GM13976 (cell line): Measurements from ENCODE around the gene PRR20G.

Experiments
- DNase-seq: peaks from one replicate; pipeline ENCODE4 v3.0.0; 2012; ENCODE audit warnings: low spot score
- in situ Hi-C: fragments of 300-500 bp; cut with MboI; formaldehyde crosslinking; loops from one replicate; pipeline ENCODE4 v1.12.0; 2022; ENCODE audit warnings: low sequenced_read_pairs, mixed read lengths, inconsistent platforms; ENCODE audit not compliant: unreplicated experiment
- TF ChIP-seq, protein P1 (sequence below): IDR thresholded peaks from 2 replicates; pipeline ENCODE4 v1.5.1; 2012; ENCODE audit warnings: borderline replicate concordance, mild to moderate bottlenecking; ENCODE audit not compliant: insufficient read depth; ENCODE audit errors: extremely low read depth, missing control alignments, control extremely low read depth

The PRR20G gene

DNA sequence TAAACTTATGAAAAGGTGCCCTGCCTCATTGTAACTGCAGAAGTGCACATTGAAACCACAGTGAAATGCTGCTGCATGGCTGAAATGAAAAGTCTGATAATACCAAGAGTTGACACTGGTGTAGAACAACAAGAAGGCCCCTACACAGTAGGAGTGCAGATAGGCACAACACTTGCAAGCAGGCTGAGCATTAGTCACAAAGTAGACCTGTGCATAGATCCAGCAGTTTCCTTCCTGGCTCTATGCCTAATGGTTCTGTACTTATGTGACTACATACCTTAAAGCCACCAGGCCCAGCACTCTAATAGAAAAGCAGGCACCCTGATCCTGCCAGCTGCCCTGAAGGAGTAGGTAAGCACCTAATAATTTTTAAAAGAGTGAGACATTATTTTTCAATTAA lies 53.1 kb downstream of the PRR20G start:
- DNase-seq: no peak
- TF ChIP-seq, protein P1, sequence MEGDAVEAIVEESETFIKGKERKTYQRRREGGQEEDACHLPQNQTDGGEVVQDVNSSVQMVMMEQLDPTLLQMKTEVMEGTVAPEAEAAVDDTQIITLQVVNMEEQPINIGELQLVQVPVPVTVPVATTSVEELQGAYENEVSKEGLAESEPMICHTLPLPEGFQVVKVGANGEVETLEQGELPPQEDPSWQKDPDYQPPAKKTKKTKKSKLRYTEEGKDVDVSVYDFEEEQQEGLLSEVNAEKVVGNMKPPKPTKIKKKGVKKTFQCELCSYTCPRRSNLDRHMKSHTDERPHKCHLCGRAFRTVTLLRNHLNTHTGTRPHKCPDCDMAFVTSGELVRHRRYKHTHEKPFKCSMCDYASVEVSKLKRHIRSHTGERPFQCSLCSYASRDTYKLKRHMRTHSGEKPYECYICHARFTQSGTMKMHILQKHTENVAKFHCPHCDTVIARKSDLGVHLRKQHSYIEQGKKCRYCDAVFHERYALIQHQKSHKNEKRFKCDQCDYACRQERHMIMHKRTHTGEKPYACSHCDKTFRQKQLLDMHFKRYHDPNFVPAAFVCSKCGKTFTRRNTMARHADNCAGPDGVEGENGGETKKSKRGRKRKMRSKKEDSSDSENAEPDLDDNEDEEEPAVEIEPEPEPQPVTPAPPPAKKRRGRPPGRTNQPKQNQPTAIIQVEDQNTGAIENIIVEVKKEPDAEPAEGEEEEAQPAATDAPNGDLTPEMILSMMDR: no peak
- in situ Hi-C loops: no loop called here
